Myocyte (in vitro differentiated cells): ENCODE data around the gene HAUS2. TPM values are rescaled to one million over a fixed set of nuclear protein-coding genes. Genes with fewer than 3 reads are reported as not detected.
"Not testable (repeated sequence)": the region's sequence is repeated elsewhere in the genome, so short reads cannot be mapped to it uniquely, and the experiment has no call there.

Source experiments
- DNase-seq: peaks from one replicate; pipeline ENCODE4 v3.0.0-alpha.2; 2012; ENCODE audit warnings: low read depth
- total RNA-seq: library from RNA; depleted of rRNA; stranded (reverse); fragments of >200 nt; gene quantifications from 2 replicates; pipeline ENCODE4 v1.2.3, GENCODE V29; 2014

Gene HAUS2
- total RNA-seq, 1 donor from 2014 or later: 18.0 TPM

GRCh38 chr15:42575188-42576039 is 26.8 kb downstream of the HAUS2 start, which contains the start of gene STARD9:
TSS of gene STARD9 (plus strand) at chr15:42575606. CDS start at chr15:42575716, 110 bp downstream.
- peak; percentile 99 for DNase-seq

DNA sequence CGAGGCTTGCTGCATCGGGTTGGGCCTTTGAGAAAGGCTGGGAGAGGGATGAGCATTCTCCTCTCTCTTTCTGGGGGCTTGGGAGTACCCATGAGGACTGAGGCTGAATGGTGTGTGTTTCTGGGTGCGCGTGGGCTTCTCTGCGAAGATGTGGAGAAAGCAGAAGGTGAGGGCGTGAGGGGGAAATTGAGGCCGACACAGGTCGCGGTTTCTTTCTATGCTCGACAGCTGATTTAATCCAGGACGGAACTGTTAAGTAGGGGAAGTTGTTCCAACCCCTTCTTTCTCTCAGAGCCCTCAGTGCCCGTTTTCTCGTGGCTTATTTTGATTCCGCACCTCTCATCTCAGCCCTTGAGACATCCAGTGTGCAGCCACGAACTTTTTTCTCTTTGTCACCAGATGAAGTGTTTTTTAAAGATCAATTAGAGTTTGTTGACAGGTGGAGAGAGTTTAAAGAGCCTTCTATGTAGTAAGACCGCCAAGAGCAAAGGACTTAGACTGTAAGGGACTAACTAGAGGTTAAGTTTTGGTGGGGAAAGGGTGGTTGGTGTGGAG is 27.5 kb downstream of the HAUS2 start:
- no peak for DNase-seq

DNA sequence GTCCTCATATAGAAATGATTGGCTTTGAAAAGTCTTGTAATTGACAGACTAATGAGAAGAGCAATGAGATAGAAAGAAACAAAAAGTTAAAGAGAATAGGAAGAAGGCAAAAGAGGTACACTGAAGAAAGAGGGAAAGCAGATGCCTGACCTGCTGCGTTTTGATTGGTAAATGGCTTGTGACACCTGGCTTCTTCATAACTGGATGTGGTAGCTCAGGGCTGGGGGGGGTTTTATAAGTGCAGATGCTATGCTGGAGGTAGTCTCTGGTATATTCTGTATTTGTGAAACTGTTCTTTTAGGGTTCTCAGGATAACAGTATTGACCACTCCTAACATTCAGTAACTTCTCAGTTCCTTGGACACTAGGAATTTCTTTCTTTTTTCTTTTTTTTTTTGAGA is 28.1 kb downstream of the HAUS2 start:
- DNase-seq: no peak

DNA sequence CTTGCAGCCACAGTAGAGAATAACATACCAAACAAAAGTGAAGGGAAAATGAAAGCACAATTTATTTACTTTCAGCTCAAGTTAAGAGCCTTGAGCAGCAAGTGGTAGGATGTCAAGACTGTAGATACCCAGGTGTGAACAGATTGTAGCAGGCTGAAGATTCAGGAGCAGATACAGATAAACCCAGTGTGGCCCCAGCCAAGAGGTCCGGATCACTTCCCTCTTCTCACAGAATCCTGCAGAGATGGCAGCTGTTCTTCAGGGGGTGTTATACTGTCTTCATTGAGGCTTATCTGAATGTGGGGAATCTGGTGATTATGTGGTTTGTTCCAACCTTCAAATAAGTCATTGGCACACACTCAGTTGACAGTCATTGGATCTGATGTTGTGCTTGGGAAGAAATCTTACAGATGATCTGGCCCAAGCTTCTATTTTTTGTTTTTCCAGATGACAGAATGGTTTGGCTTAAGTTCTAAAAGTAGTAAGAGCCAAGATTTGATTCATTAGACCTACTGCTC is 28.9 kb downstream of the HAUS2 start:
- DNase-seq: peak; percentile 94

- no peak for DNase-seq
Measured at GRCh38 chr15:42578984-42579537, 30.4 kb downstream of the HAUS2 start.

DNA sequence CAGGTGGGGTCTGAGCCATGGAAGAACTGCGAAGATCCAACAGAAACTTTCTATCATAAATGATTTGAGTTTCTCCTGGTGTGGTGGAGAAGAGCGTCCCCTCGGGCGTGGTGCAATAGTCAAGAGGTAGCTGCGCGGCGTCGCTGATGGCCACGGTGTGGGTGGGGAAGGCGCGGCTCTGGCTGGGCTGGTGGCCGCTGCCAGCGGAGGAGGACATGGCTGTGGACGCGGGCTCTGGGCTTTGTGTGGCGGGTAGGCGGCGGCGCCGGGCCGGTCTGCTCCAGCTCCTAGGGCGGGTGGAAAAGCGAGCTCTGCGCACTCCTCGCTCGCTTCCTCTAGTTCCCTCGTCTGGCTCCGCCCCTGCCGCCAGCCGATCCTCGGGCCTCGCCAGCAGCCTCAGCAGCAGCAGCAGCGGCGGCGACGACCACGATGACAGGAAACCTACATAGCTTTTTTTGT is 32.7 kb downstream of the HAUS2 start:
- peak; percentile 75 for DNase-seq

DNA sequence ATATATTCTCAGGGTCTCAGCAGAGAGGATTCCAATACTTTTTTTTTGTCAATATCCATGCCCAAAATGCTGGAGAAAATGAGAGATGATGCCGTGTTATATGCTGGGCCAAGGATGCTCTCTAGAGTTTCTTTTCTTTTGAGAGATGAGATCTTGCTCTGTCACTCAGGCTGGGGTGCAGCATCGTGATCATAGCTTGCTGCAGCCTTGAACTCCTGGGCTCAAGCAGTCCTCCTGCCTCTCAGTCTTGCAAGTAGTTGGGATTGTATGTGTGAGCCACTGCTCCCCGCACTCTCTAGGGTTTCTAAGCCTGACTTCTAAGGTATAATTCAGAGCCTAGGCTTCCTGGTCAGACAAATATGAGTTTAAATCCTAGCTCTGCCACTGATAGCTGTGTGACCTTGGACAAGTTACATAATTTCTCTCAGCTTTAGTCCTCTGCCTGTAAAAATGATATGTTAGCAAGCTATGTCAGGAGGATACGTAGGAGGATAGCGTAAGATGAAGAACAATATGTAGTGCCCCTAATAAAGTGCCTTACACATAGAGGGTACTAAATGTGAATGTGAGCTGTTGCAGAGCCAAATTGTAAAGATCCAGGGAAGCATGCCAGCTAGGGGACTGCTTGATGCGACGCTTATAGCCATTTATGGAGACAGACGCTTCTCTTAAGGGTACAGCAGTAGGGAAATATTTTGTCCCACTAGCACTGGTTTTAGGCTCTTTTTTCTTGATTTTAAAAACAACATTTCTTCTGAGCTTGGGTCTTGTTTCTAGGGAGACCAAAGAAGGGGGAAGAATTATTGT is 34.1 kb downstream of the HAUS2 start:
- no peak for DNase-seq

DNA sequence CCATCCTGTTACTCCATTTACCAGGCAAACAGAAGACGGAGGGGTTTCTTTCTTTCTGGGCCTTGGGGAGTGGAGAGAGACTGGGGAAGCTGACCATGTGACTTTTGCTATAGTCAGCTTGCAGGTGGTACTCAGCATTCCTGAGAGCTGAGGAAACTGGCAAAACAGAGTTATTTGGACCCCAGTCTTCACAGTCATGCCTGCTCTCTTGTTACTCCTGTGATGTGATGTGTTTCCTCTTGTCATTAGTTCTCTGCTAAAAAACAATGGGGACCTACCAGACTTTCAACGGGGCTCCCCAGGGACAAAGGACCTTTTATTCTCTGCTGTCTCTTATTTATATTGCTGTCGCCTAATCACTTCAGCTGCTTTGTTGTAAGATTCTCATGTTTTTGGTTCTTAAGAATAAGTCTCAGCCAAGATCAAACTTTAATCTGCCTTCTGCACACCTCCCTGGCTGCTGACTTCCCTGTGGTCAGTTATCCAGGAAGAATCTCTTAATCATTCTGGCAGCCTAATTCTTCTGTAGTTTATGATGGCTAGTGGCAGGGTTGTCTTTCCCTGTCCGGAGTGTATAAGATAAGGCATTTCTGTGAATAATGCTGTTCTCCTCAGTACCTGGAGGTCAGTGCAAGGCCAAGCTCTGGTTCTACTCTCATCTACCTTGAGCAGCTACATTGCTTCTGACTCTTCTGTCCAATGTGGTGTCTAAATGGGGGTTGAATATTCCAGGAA is 35.6 kb downstream of the HAUS2 start:
- DNase-seq: no peak

- DNase-seq: no peak
Measured at GRCh38 chr15:42590619-42591237, 42.1 kb downstream of the HAUS2 start.

DNA sequence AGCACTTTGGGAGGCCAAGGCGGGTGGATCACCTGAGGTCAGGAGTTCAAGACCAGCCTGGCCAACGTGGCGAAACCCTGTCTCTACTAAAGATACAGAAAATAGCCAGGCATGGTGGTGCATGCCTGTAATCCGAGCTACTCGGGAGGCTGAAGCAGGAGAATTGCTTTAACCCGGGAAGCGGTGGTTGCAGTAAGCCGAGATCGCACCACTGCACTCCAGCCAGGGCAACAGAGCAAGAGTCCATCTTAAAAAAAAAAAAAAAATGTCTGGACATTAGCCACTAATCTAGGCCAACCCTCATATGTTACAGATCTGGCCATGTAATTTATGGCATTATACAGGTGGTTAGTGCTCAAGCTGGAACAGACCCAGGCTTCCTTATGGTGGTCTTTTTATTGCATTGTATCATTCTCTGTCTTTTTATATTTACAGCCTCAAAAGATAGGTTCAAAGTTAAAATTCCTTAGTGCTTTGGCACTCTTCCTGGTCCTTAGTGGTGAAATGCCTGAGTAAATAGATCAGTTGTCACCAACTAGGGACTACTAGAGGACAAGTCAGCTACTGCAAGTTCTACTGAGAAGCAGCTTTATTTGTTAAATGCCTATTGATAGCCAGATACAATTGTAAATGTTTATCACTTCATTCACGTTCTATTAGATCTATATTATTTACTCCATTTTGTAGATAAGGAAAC is 42.7 kb downstream of the HAUS2 start:
- peak; percentile 66 for DNase-seq

DNA sequence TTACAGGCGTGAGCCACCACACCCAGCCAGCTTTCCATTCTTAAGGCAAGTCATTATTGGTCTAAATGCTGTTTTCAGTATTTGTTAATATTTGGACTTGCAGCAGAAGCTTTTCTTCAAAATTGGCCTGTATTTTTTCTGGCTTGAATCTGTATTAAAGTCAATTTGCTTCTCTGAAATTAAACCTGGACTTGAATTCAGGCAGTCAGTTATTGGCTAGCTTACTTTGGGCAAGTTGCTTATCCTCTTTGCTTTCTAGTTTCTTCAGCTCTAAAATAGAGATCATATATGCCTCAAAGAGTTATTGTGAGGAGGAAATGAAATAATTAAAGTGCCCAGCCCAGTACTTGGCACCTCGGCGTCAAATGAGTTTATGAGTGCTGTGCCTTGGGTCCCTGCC is 44.1 kb downstream of the HAUS2 start:
- no peak for DNase-seq

DNA sequence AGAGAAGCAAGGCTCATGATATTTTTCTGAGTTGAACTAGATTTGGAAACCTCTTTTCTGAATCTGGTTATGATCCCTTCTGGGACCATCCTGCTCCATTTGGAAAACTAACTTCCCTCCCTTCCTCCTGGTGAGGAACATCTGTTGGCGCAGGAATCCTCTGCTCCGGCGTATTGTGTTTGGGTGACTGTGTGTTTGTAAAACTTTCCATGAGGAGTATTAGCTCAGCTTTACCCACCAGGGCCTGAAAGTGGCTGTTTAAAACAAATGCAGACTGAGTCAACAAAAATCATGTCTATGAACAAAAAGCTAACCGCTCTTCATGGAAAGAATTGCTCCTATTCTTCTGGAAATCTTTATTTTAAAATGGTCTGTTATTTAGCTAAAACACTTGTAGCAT is 44.5 kb downstream of the HAUS2 start:
- DNase-seq: no peak

DNA sequence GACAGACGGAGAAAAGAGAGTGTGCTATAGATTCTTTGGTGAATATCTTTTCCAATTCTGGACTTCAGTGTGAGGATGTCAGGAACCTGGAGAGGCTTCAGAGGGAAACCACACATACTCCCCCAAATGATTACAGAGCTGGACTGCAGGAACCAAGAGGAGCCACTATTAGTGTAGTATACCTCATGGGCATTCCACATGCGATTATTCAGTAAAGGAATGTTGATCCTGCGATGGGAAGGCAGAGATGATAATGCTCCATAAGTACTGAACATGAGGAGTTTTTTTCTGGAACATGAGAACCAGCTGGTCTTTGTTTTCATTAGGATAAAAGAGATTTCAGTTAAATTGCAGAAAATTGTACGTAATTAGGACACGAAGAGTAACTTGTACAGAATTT is 45.5 kb downstream of the HAUS2 start:
- DNase-seq: no peak

GRCh38 chr15:42595626-42596240 is 47.1 kb downstream of the HAUS2 start:
- DNase-seq: peak; percentile 54

GRCh38 chr15:42601316-42601715 is 52.7 kb downstream of the HAUS2 start:
- DNase-seq: not testable (repeated sequence)

DNA sequence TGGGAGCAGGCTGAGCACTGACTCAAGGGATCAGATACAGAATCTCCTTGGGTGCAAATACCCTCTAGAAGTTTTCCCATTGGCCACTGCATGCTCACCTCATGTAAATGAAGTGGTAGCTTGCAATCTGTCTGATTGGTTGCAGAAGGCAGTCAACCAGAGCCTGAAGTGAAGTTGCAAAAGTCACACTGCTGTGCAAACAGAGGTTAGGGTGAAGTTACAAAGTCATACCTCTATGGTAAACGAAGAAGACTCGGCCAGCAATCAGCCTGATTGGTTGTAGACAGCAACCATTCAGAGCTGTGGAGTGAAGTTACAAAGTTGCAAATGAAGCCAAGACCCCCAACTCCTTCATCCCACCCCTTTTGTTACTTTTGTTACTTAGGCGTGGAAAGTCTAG is 53.9 kb downstream of the HAUS2 start:
- no peak for DNase-seq

- no peak for DNase-seq
Measured at GRCh38 chr15:42603978-42604377, 55.3 kb downstream of the HAUS2 start.

DNA sequence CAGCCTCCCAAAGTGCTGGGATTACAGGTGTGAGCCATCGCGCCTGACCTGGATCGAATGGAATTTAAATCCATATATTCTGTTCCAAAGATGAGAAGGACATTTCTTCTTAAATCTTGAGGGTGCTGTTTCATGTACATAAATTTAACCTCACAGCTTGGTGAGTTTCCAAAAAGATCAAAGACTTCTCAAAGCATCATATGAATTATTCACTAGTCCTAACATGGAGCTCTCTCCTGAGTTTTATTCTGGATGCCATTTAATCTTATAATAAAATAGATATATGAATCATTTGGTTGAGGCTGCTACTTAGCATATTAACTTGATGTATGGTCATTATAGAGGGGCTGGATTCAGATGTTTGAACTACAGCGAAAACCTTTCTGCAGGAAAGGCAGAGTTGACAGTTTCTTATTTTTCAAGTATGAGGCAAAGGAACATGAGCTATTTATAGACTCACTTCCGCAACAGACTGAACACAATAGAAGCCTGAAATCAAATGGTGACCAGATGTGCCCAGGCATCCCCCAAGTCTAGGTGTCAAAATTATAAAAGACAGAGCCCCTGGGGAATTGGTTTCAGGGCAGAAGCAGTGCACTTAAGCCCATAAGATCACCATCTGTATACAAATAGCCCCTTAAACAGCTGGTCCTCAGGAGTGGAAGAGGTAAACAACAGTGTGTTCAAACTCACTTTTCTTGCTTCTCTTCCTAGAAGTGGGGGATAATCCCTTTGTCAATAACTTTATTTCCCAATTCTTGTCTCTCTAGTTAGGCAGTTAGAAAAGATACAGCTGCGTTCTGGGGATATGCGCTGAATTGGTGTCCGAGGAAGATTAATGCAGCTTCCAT is 56.5 kb downstream of the HAUS2 start:
- peak; percentile 44 for DNase-seq
